Ishikawa (cell line): ENCODE data around the gene FAM234A.

ENCODE experiments used
- CEBPB ChIP-seq: IDR thresholded peaks from 2 replicates; pipeline ENCODE4 v1.6.1; 2012
- CREB1 ChIP-seq: IDR thresholded peaks from 2 replicates; pipeline ENCODE4 v1.6.1; 2012; ENCODE audit warnings: low read depth
- EGR1 ChIP-seq: IDR thresholded peaks from 2 replicates; pipeline ENCODE4 v1.6.1; 2012
- EP300 ChIP-seq: IDR thresholded peaks from 2 replicates; pipeline ENCODE4 v1.6.1; 2012; ENCODE audit warnings: borderline replicate concordance
- FOXM1 ChIP-seq: IDR thresholded peaks from 2 replicates; pipeline ENCODE4 v1.6.1; 2012; ENCODE audit warnings: low read depth, borderline replicate concordance
- MAX ChIP-seq: IDR thresholded peaks from 2 replicates; pipeline ENCODE4 v1.6.1; 2012
- NFIC ChIP-seq: IDR thresholded peaks from 2 replicates; pipeline ENCODE4 v1.6.1; 2012
- RAD21 ChIP-seq: IDR thresholded peaks from 2 replicates; pipeline ENCODE4 v1.6.1; 2012; ENCODE audit warnings: low read depth
- REST ChIP-seq: IDR thresholded peaks from 2 replicates; pipeline ENCODE4 v1.6.1; 2012; ENCODE audit warnings: low read depth, mild to moderate bottlenecking
- TAF1 ChIP-seq: IDR thresholded peaks from 2 replicates; pipeline ENCODE4 v1.6.1; 2012; ENCODE audit warnings: low read depth, mild to moderate bottlenecking
- TCF12 ChIP-seq: IDR thresholded peaks from 2 replicates; pipeline ENCODE4 v1.6.1; 2012; ENCODE audit warnings: low read depth
- TEAD4 ChIP-seq: IDR thresholded peaks from 2 replicates; pipeline ENCODE4 v1.6.1; 2012
- USF1 ChIP-seq: IDR thresholded peaks from 2 replicates; pipeline ENCODE4 v1.6.1; 2012
- YY1 ChIP-seq: IDR thresholded peaks from 2 replicates; pipeline ENCODE4 v1.6.1; 2012; ENCODE audit warnings: low read depth
- ZBTB7A ChIP-seq: IDR thresholded peaks from 2 replicates; pipeline ENCODE4 v1.6.1; 2012; ENCODE audit warnings: low read depth

FAM234A gene

GRCh38 chr16:240559-240958 lies 5.9 kb downstream of the FAM234A start:
- TF ChIP-seq CEBPB, result no peak
- no peak for TF ChIP-seq TAF1
- TF ChIP-seq ZBTB7A, result no peak
- no peak for TF ChIP-seq MAX
- no peak for TF ChIP-seq YY1
- TF ChIP-seq USF1, result no peak
- TF ChIP-seq TEAD4, result no peak
- TF ChIP-seq RAD21, result no peak
- TF ChIP-seq EGR1, result no peak
- no peak for TF ChIP-seq EP300
- TF ChIP-seq REST, result no peak
- no peak for TF ChIP-seq FOXM1
- no peak for TF ChIP-seq TCF12
- no peak for TF ChIP-seq NFIC

GRCh38 chr16:242281-242680 lies 7.7 kb downstream of the FAM234A start:
- TF ChIP-seq REST (no peak), NFIC (no peak), MAX (no peak), CREB1 (no peak), USF1 (no peak), RAD21 (no peak), EP300 (no peak), TCF12 (no peak), CEBPB (no peak), FOXM1 (no peak), EGR1 (no peak), ZBTB7A (no peak), TEAD4 (no peak), TAF1 (no peak), YY1 (no peak)

- TF ChIP-seq CREB1, result no peak
These were observed 8.7 kb downstream of the FAM234A start for GRCh38 chr16:243348-243747.

- no peak for TF ChIP-seq NFIC
- no peak for TF ChIP-seq MAX
- no peak for TF ChIP-seq REST
- no peak for TF ChIP-seq CREB1
- no peak for TF ChIP-seq RAD21
- TF ChIP-seq CEBPB, result no peak
- TF ChIP-seq USF1, result no peak
- TF ChIP-seq TCF12, result no peak
- TF ChIP-seq TEAD4, result no peak
- TF ChIP-seq YY1, result no peak
These were observed 10.5 kb downstream of the FAM234A start for GRCh38 chr16:245105-245504.

- TF ChIP-seq MAX, result no peak
- TF ChIP-seq TEAD4, result no peak
- TF ChIP-seq ZBTB7A, result no peak
- no peak for TF ChIP-seq TCF12
- TF ChIP-seq YY1, result no peak
- no peak for TF ChIP-seq RAD21
- TF ChIP-seq EP300, result no peak
- TF ChIP-seq FOXM1, result no peak
- TF ChIP-seq TAF1, result no peak
- no peak for TF ChIP-seq CREB1
- no peak for TF ChIP-seq CEBPB
- no peak for TF ChIP-seq REST
- TF ChIP-seq EGR1, result no peak
- no peak for TF ChIP-seq USF1
- no peak for TF ChIP-seq NFIC
These were observed 12.4 kb downstream of the FAM234A start for GRCh38 chr16:247027-247426.
